ENCODE measurements around the gene CCDC51. TPM values are rescaled to one million over a fixed set of nuclear protein-coding genes. Genes with fewer than 3 reads are reported as not detected.

The CCDC51 gene, protein sequence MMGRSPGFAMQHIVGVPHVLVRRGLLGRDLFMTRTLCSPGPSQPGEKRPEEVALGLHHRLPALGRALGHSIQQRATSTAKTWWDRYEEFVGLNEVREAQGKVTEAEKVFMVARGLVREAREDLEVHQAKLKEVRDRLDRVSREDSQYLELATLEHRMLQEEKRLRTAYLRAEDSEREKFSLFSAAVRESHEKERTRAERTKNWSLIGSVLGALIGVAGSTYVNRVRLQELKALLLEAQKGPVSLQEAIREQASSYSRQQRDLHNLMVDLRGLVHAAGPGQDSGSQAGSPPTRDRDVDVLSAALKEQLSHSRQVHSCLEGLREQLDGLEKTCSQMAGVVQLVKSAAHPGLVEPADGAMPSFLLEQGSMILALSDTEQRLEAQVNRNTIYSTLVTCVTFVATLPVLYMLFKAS
- total RNA-seq: 19.9 and 26.2 TPM in 2 replicates

DNA sequence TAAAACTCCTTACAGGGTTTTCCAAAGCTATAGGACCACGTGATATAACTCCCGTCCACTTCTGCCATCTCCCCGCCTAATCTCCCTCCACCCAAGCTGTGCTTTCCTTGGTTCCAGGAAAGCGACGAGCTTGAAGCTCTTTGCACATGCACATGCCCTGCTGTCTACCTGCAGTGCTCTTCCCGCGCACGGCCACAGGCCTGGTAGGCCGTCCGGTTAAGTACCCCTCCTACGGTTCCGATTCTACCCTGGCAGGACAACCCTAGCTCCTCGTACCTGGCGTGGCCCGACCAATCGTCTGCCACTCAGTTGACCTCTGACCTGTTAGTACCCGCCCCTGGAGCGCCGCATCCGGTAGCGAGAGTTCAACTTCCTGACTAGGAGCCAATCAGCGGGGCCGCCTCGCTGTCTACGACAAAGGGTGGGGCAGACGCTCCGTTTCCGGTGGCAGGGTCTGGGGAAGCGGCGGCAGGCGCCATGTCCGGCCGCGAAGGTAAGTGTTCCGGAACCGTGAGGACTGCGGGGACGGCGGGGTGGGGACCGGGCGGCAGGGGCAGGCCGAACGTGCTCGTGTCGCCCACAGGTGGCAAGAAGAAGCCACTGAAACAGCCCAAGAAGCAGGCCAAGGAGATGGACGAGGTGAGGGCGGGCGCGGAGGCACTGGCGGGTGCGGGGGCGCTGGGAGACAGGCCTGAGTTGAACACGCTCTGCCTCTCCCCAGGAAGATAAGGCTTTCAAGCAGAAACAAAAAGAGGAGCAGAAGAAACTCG lies at the start of gene CCDC51, which contains the start of gene TMA7:
CCDC51 (minus strand) TSS at position 300 of the 770 bp plus-strand sequence. CDS start 4,991 bp downstream, outside the sequence.
TMA7 (plus strand) TSS at position 438 of the 770 bp plus-strand sequence; CDS start at position 478, 40 bp downstream.

GRCh38 chr3:48446425-48447193 lies 6.7 kb upstream of the CCDC51 start, which contains the start of gene ATRIP:
ATRIP (plus strand) TSS chr3:48446737; CDS start chr3:48446846, 109 bp downstream.

DNA sequence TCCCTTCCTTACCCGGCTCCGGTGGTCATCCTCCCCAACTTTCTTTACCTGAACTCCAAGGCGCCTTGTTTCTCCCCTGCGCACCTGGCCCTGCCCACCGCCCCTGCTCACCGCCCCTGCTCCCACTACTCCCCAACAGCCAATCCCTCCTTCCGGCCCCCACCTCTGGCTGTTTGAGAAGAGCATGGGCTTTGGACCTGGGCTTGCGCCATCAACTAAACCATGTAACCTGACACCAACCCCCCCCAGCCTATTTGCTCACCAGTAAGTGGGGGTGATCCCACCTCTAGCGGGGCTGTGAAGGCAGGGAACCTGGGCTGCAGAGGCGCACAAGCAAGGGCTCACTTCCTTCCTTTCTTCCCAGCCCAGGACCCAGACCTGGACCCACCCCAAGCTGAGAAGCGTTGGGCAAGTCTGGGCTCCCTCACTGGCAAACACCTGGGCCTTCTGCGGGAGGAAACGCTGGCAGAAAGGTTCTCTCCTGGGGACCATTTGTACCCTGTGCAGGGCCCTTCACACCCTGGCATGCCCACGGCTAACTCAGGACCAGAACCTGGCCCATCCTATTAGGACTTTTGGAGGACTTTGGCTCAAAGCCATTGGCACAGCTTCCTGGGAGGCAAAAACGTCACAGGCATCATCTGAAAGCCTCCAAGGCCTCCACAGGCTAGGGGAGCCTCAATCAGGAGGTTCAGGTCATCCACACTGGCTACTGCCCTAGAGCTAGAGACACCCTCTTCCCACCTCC lies 9.8 kb downstream of the CCDC51 start, which contains the start of gene PLXNB1:
PLXNB1 (minus strand) TSS at position 127 of the 748 bp plus-strand sequence. CDS start 5,475 bp downstream, outside the sequence.

Other genes starting within 250 kb of the CCDC51 start
- gene CAMP, start 216.6 kb downstream of the CCDC51 start, total RNA-seq: not detected in 2 replicates
- gene ZNF589, start 199.0 kb downstream of the CCDC51 start, total RNA-seq: 2.6 and 3.3 TPM in 2 replicates
- gene NME6, start 138.8 kb downstream of the CCDC51 start, total RNA-seq: 27.2 and 28.9 TPM in 2 replicates
- not detected in 2 replicates for gene SPINK8, start 106.5 kb downstream of the CCDC51 start, total RNA-seq
- 0.25 TPM in 1 of 2 replicates, not detected in the other for gene FBXW12, start 67.9 kb downstream of the CCDC51 start, total RNA-seq
- gene PLXNB1, start 10.0 kb downstream of the CCDC51 start, total RNA-seq: 55.9 and 190 TPM in 2 replicates
- gene TMA7, start 138 bp upstream of the CCDC51 start, total RNA-seq: 77.1 and 221 TPM in 2 replicates
- 5.5 and 11.2 TPM in 2 replicates for gene ATRIP, start 6.6 kb upstream of the CCDC51 start, total RNA-seq
- gene SHISA5, start 64.1 kb upstream of the CCDC51 start, total RNA-seq: 190 and 243 TPM in 2 replicates
- gene PFKFB4, start 116.7 kb upstream of the CCDC51 start, total RNA-seq: 7.1 and 7.5 TPM in 2 replicates
- 8.4 and 9.9 TPM in 2 replicates for gene UCN2, start 123.7 kb upstream of the CCDC51 start, total RNA-seq
- gene COL7A1, start 155.2 kb upstream of the CCDC51 start, total RNA-seq: 122 and 146 TPM in 2 replicates
- gene UQCRC1, start 169.5 kb upstream of the CCDC51 start, total RNA-seq: 349 and 382 TPM in 2 replicates
- not detected in 2 replicates for gene TMEM89, start 181.7 kb upstream of the CCDC51 start, total RNA-seq
- gene SLC26A6, start 195.3 kb upstream of the CCDC51 start, total RNA-seq: 28.2 and 29.3 TPM in 2 replicates
- 1.1 and 3.8 TPM in 2 replicates for gene CELSR3, start 222.8 kb upstream of the CCDC51 start, total RNA-seq
- 20.5 and 24.4 TPM in 2 replicates for gene NCKIPSD, start 245.8 kb upstream of the CCDC51 start, total RNA-seq